GM06990 (cell line): ENCODE measurements around the gene TNK2.
"Not testable (repeated sequence)": the region's sequence is repeated elsewhere in the genome, so short reads cannot be mapped to it uniquely, and the experiment has no call there.

Experiments used
- DNase-seq: peaks from one replicate; pipeline ENCODE4 v3.0.0-alpha.2; 2011; ENCODE audit not compliant: insufficient read length; ENCODE audit errors: extremely low read depth
- H3K27me3 ChIP-seq: replicated peaks from 2 replicates; pipeline ENCODE4 v1.6.0; 2011; ENCODE audit warnings: low read length; ENCODE audit not compliant: control insufficient read depth, insufficient read depth
- H3K36me3 ChIP-seq: 2 replicates; pipeline ENCODE4 v1.5.1; 2011; ENCODE audit warnings: low read length; ENCODE audit not compliant: control insufficient read depth, insufficient read depth
- H3K4me3 ChIP-seq: replicated peaks from 2 replicates; pipeline ENCODE4 v1.5.1; 2011; ENCODE audit warnings: low read depth, mild to moderate bottlenecking, control low read depth, low read length
- CTCF ChIP-seq: IDR thresholded peaks from 2 replicates; pipeline ENCODE4 v1.5.1; 2011; ENCODE audit warnings: low read length, control low read depth, mild to moderate bottlenecking, inconsistent platforms; ENCODE audit not compliant: insufficient read depth, poor library complexity, severe bottlenecking

The TNK2 gene

GRCh38 chr3:195825191-195825588 is 83.2 kb downstream of the TNK2 start:
- no peaks in the 10 kb centered on the region for H3K36me3 ChIP-seq
- H3K27me3 ChIP-seq: no peaks in the 10 kb centered on the region; the same call in none of the 2 replicates
- TF ChIP-seq CTCF: no peak
- no peak for DNase-seq
- H3K4me3 ChIP-seq: no peak overlapping the region

- H3K36me3 ChIP-seq, H3K27me3 ChIP-seq, H3K4me3 ChIP-seq, DNase-seq: not testable (repeated sequence)
These were observed 83.7 kb downstream of the TNK2 start for GRCh38 chr3:195824425-195825190.

GRCh38 chr3:195823999-195824398 is 84.4 kb downstream of the TNK2 start:
- no peak overlapping the region for H3K4me3 ChIP-seq
- no peak for TF ChIP-seq CTCF
- no peak for DNase-seq

GRCh38 chr3:195823280-195823679 is 85.1 kb downstream of the TNK2 start:
- no peak for TF ChIP-seq CTCF
- H3K27me3 ChIP-seq: no peaks in the 10 kb centered on the region; the same call in 1 of the 2 replicates
- H3K36me3 ChIP-seq: no peaks in the 10 kb centered on the region
- no peak overlapping the region for H3K4me3 ChIP-seq
- no peak for DNase-seq

More at GRCh38 chr3:195823999-195824398, 84.4 kb downstream of the TNK2 start:
- Histone ChIP-seq H3K36me3 (no peaks in the 10 kb centered on the region), H3K27me3 (no peaks in the 10 kb centered on the region; the same call in none of the 2 replicates)

GRCh38 chr3:195822131-195822696 is 86.1 kb downstream of the TNK2 start:
- Histone ChIP-seq H3K27me3 (no peaks in the 10 kb centered on the region; the same call in 1 of the 2 replicates), H3K4me3 (no peak overlapping the region), H3K36me3 (no peaks in the 10 kb centered on the region)
- TF ChIP-seq CTCF: no peak
- DNase-seq: no peak

GRCh38 chr3:195821403-195822130 is 86.8 kb downstream of the TNK2 start:
- no peak for DNase-seq
- Histone ChIP-seq H3K27me3 (no peaks in the 10 kb centered on the region; the same call in 1 of the 2 replicates), H3K4me3 (no peak overlapping the region), H3K36me3 (no peaks in the 10 kb centered on the region)
- no peak for TF ChIP-seq CTCF
